GM12878 (cell line): ENCODE results near the gene PRDM8. TPM values are rescaled to one million over a fixed set of nuclear protein-coding genes. Genes with fewer than 3 reads are reported as not detected.

Experiments used
- ATAC-seq: fragments of 200-7000 bp; cut with Tn5 transposase; 3 replicates; pipeline ENCODE4 v1.9.1; 2020; ENCODE audit warnings: mild to moderate bottlenecking, moderate library complexity
- BruUV-seq: library from RNA; stranded (reverse); fragments of 400-500 nt; replicated peaks from 2 replicates; lab custom pipeline; 2021; lab: Mats Ljungman, UMichigan
- CTCF ChIA-PET: fragments of 300-600 bp; sonication (Branson Sonifier 250); formaldehyde crosslinking; extraction: SDS; loops from one replicate; lab custom pipeline; 2021; ENCODE audit warnings: inconsistent platforms; lab: Yijun Ruan, JAX
- POLR2A ChIA-PET: fragments of 350-600 bp; formaldehyde crosslinking; extraction: SDS; loops from one replicate; lab custom pipeline; 2021; ENCODE audit warnings: inconsistent platforms; lab: Charles Lee
- RAD21 ChIA-PET: fragments of 300-600 bp; sonication (Branson Sonifier 250); formaldehyde crosslinking; loops from one replicate; lab custom pipeline; 2023; ENCODE audit warnings: antibody characterized with exemption; ENCODE audit not compliant: unreplicated experiment; lab: Charles Lee
- SMC1A ChIA-PET: fragments of 300-600 bp; sonication (Branson Sonifier 250); formaldehyde crosslinking; loops from one replicate; lab custom pipeline; 2023; ENCODE audit not compliant: unreplicated experiment, uncharacterized antibody; lab: Charles Lee
- DNase-seq: peaks from one replicate; pipeline ENCODE4 v3.0.0-alpha.2; 2011; ENCODE audit warnings: low read depth, low spot score
- FAIRE-seq: peaks from 3 replicates; lab custom pipeline; 2011; peaks lifted over from hg19 to GRCh38; lab: Jason Lieb, UNC
- H2AFZ ChIP-seq: 2 replicates; pipeline ENCODE4 v1.6.0; 2011; ENCODE audit warnings: low read depth, low read length, control low read depth; ENCODE audit not compliant: control insufficient read depth
- H3K27ac ChIP-seq: 2 replicates; pipeline ENCODE4 v1.5.1; 2011; ENCODE audit warnings: control low read depth; ENCODE audit not compliant: control insufficient read depth, insufficient read depth
- H3K27me3 ChIP-seq, 2 experiments: replicated peaks in 1 of 2; 2 replicates each; pipeline versions ENCODE4 v1.6.0 to v1.6.1; 2011; ENCODE audit warnings: low read length in 1 of 2; ENCODE audit not compliant: control insufficient read depth in 2 of 2, insufficient read depth in 2 of 2
- H3K36me3 ChIP-seq, 2 experiments: 2 replicates each; pipeline ENCODE4 v1.5.1; 2011; ENCODE audit warnings: low read length in 1 of 2; ENCODE audit not compliant: control insufficient read depth in 2 of 2, insufficient read depth in 2 of 2
- H3K4me1 ChIP-seq: 2 replicates; pipeline ENCODE4 v1.6.1; 2011; ENCODE audit warnings: mild to moderate bottlenecking, low read length, moderate library complexity, mixed read lengths; ENCODE audit not compliant: control insufficient read depth, insufficient read depth
- H3K4me2 ChIP-seq: 2 replicates; pipeline ENCODE4 v1.6.0; 2011; ENCODE audit warnings: control low read depth; ENCODE audit not compliant: control insufficient read depth, insufficient read depth
- H3K4me3 ChIP-seq: fragments of 200-600 bp; sonication (generic); 2 replicates; pipeline ENCODE4 v1.5.1; 2016
- H3K79me2 ChIP-seq: 2 replicates; pipeline ENCODE4 v1.6.0; 2011; ENCODE audit warnings: low read length; ENCODE audit not compliant: control insufficient read depth, insufficient read depth
- H3K9ac ChIP-seq: 2 replicates; pipeline ENCODE4 v1.8.0; 2011; ENCODE audit warnings: low read length, control low read depth, mixed read lengths; ENCODE audit not compliant: control insufficient read depth, insufficient read depth
- H3K9me3 ChIP-seq: replicated peaks from 3 replicates; pipeline ENCODE4 v1.5.1; 2011; ENCODE audit warnings: mild to moderate bottlenecking, low read length; ENCODE audit not compliant: control insufficient read depth, insufficient read depth
- H4K20me1 ChIP-seq: 2 replicates; pipeline ENCODE4 v1.6.0; 2011; ENCODE audit not compliant: control insufficient read depth, insufficient read depth
- CHD2 ChIP-seq: IDR thresholded peaks from 2 replicates; pipeline ENCODE4 v1.6.1; 2011; ENCODE audit warnings: low read depth, low read length, improper control_type of control experiment, borderline replicate concordance
- CREB1 ChIP-seq: IDR thresholded peaks from 2 replicates; pipeline ENCODE4 v1.6.1; 2012; ENCODE audit warnings: low read depth, mild to moderate bottlenecking, inconsistent platforms
- EP300 ChIP-seq, 2 experiments: fragments of 150-350 bp in 1 of 2; IDR thresholded peaks; 2 replicates each; pipeline ENCODE4 v1.6.1; 2011 to 2012; ENCODE audit warnings: low read depth in 2 of 2, low read length in 2 of 2, borderline replicate concordance in 1 of 2, improper control_type of control experiment in 1 of 2, inconsistent platforms in 1 of 2; ENCODE audit not compliant: control insufficient read depth in 1 of 2
- MXI1 ChIP-seq: fragments of 150-350 bp; IDR thresholded peaks from 2 replicates; pipeline ENCODE4 v1.6.1; 2011; ENCODE audit warnings: low read depth, mild to moderate bottlenecking, inconsistent platforms, low read length, improper control_type of control experiment
- NBN ChIP-seq: fragments of 450-650 bp; IDR thresholded peaks from 2 replicates; pipeline ENCODE4 v1.6.1; 2016
- NFYB ChIP-seq: IDR thresholded peaks from 2 replicates; pipeline ENCODE4 v1.6.1; 2011; ENCODE audit warnings: low read depth, mild to moderate bottlenecking, low read length, improper control_type of control experiment, moderate library complexity; ENCODE audit not compliant: insufficient read depth
- RELA ChIP-seq: fragments of 450-650 bp; IDR thresholded peaks from 2 replicates; pipeline ENCODE4 v1.8.0; 2014; ENCODE audit warnings: borderline replicate concordance; ENCODE audit not compliant: partially characterized antibody
- SREBF2 ChIP-seq: IDR thresholded peaks from 2 replicates; pipeline ENCODE4 v1.6.1; 2012; ENCODE audit warnings: mild to moderate bottlenecking, low read length
- ZNF207 ChIP-seq: fragments of 450-650 bp; IDR thresholded peaks from 2 replicates; pipeline ENCODE4 v1.6.1; 2014; ENCODE audit warnings: antibody characterized with exemption, mild to moderate bottlenecking, borderline replicate concordance
- WGBS: methylation state at CpG from one replicate; pipeline ENCODE4 v1.1.6; 2016; ENCODE audit warnings: low lambda C conversion rate; ENCODE audit not compliant: insufficient replicate concordance, insufficient coverage; ENCODE audit errors: missing lambda C conversion rate; 5-methylcytosine and 5-hydroxymethylcytosine counted together
- in situ Hi-C: fragments of 300-500 bp; cut with MboI; formaldehyde crosslinking; loops from 9 replicates; pipeline ENCODE4 v1.14.3; 2018; ENCODE audit warnings: mixed read lengths
- intact Hi-C: fragments of 100-400 bp; cut with micrococcal nuclease; formaldehyde crosslinking; loops from one replicate; pipeline ENCODE4 v1.14.2; 2022; ENCODE audit not compliant: unreplicated experiment
- polyA plus RNA-seq, 11 experiments: library from polyadenylated mRNA; depleted of rRNA in 4 of 11; unstranded in 6 of 11; stranded (reverse) in 5 of 11; fragments of >200 nt; fragmentation: Nextera tagmentation in 4 of 11; fragmentation: Illumina TruSeq in 1 of 11; extraction: Ambion mirVana in 4 of 11; extraction: Trizol in 1 of 11; gene quantifications; 1 replicate in 1 of 11; 2 replicates in 10 of 11; pipeline versions ENCODE4 v1.2.1 to v1.2.3, GENCODE V29; 2011 to 2016; ENCODE audit warnings: inconsistent platforms in 2 of 11, missing spikeins in 2 of 11, low read depth in 1 of 11
- total RNA-seq, 4 experiments: library from RNA; depleted of rRNA in 3 of 4; stranded (reverse); fragments of >200 nt in 3 of 4; fragmentation: Illumina TruSeq in 1 of 4; extraction: Trizol in 1 of 4; gene quantifications; 2 replicates each; pipeline versions ENCODE4 v1.2.1 to v1.2.3, GENCODE V29; 2013 to 2021
- TF ChIP-seq, protein P1 (sequence below): fragments of 450-650 bp; IDR thresholded peaks from 2 replicates; pipeline ENCODE4 v1.6.1; 2016; ENCODE audit warnings: mild to moderate bottlenecking
- TF ChIP-seq, protein P2 (sequence below): fragments of 450-650 bp; IDR thresholded peaks from 2 replicates; pipeline ENCODE4 v1.6.1; 2017; ENCODE audit warnings: low read depth, mild to moderate bottlenecking, moderate library complexity

PRDM8 gene
- total and polyA plus RNA-seq, 10 of the 15 experiments (the other 5 are each of a cell fraction or from before 2014, with no cell fraction given): 0.09 to 1.6 (median 0.40) TPM

DNA sequence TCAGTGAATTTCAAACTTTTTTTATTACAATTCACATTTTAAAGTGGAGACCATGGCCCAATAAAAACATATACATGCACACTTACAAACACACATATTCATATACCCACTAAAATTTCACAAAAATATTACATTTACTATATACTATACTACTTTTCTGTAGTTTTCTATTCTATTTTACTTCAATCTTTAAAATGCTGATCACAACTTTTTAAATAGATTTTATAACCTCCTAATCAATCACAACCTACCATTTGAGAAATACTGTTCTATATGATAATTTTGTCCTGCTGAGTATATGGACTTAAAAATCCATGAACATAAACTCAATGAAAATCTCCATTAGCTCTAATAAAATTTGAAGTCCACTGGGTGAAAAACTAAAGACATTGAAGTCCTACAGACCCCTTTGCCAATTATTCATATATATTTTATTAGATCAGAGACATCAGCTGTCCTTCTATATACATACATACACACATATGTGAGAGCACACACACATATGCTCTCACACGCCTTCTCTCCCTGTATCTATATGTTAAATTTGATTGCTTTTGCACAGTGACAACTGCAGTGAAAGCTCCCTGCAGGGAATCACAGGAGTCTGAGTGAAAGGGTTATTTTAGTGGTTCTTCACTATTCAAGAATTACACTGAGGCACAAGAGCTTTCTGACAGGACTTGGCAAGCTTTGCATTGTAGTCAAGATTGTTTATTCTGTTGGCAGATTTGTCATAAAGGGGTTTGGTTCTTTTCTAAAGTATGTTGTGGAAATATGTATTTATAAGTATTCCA lies 46.7 kb upstream of the PRDM8 start:
- no peak for DNase-seq
- CTCF ChIA-PET: interaction anchor here (0.6 to 1.1 kb wide), 3 partner anchors 9 to 69 kb away, joined by 3 read pairs; no protein-coding TSS in a partner anchor
- FAIRE-seq: no peak
- POLR2A ChIA-PET: no interaction called here
- in situ Hi-C loops (no loop called here), intact Hi-C loops (no loop called here)
- SMC1A ChIA-PET: interaction anchor here (1.4 to 1.7 kb wide), 2 partner anchors 8 to 219 kb away, joined by 3 to 4 read pairs; no protein-coding TSS in a partner anchor
- Histone ChIP-seq H3K27me3 (no peaks in the 10 kb centered on the region), H3K4me3 (no peak overlapping the region), H3K4me1 (no peaks in the 10 kb centered on the region), H4K20me1 (no peaks in the 10 kb centered on the region), H3K27ac (no peak overlapping the region), H3K9me3 (no peaks in the 10 kb centered on the region), H3K79me2 (no peaks in the 10 kb centered on the region), H3K36me3 (no peaks in the 10 kb centered on the region), H3K4me2 (no peak overlapping the region), H2AFZ (no peak overlapping the region), H3K9ac (no peak overlapping the region)
- TF ChIP-seq CHD2 (no peak), SREBF2 (no peak), NBN (no peak), ZNF207 (no peak), RELA (no peak), CREB1 (no peak), EP300 (IDR thresholded peaks at IDR 0.05; ENCODE audit: borderline replicate concordance in 1 of 2, control insufficient read depth in 1 of 2, low read depth in 2 of 2, low read length in 2 of 2) (no peak), NFYB (no peak), MXI1 (no peak)
- TF ChIP-seq, protein P1, sequence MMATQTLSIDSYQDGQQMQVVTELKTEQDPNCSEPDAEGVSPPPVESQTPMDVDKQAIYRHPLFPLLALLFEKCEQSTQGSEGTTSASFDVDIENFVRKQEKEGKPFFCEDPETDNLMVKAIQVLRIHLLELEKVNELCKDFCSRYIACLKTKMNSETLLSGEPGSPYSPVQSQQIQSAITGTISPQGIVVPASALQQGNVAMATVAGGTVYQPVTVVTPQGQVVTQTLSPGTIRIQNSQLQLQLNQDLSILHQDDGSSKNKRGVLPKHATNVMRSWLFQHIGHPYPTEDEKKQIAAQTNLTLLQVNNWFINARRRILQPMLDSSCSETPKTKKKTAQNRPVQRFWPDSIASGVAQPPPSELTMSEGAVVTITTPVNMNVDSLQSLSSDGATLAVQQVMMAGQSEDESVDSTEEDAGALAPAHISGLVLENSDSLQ: no peak
- TF ChIP-seq, protein P2, sequence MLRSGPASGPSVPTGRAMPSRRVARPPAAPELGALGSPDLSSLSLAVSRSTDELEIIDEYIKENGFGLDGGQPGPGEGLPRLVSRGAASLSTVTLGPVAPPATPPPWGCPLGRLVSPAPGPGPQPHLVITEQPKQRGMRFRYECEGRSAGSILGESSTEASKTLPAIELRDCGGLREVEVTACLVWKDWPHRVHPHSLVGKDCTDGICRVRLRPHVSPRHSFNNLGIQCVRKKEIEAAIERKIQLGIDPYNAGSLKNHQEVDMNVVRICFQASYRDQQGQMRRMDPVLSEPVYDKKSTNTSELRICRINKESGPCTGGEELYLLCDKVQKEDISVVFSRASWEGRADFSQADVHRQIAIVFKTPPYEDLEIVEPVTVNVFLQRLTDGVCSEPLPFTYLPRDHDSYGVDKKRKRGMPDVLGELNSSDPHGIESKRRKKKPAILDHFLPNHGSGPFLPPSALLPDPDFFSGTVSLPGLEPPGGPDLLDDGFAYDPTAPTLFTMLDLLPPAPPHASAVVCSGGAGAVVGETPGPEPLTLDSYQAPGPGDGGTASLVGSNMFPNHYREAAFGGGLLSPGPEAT: no peak
- RAD21 ChIA-PET: no interaction called here
- no TSS peak for BruUV-seq
- WGBS: 32% methylated on average over 1 of the region's 1 CpG
- ATAC-seq: no peak
